IPS-20b (cell line): ENCODE results near the gene OR10A4.
A peak's percentile ranks its signal among the peaks of the same experiment; 100 is the strongest.
"Not testable (repeated sequence)": the region's sequence is repeated elsewhere in the genome, so short reads cannot be mapped to it uniquely, and the experiment has no call there.

Source experiments
- H3K27ac ChIP-seq: one replicate; pipeline ENCODE4 v1.5.1; 2013; ENCODE audit warnings: low read length
- H3K27me3 ChIP-seq: 2 replicates; pipeline ENCODE4 v1.6.1; 2013; ENCODE audit warnings: mild to moderate bottlenecking, low read length, inconsistent platforms; ENCODE audit not compliant: insufficient read depth
- H3K36me3 ChIP-seq: 2 replicates; pipeline ENCODE4 v1.6.1; 2013; ENCODE audit warnings: low read depth, mild to moderate bottlenecking, inconsistent platforms, low read length, moderate library complexity; ENCODE audit not compliant: insufficient read depth
- H3K4me1 ChIP-seq: 2 replicates; pipeline ENCODE4 v1.6.1; 2013; ENCODE audit warnings: mild to moderate bottlenecking, control low read depth, inconsistent platforms, low read length, moderate library complexity; ENCODE audit not compliant: insufficient read depth
- H3K4me3 ChIP-seq: 2 replicates; pipeline ENCODE4 v1.5.1; 2013; ENCODE audit warnings: mild to moderate bottlenecking, low read length, inconsistent platforms
- H3K9ac ChIP-seq: 2 replicates; pipeline ENCODE4 v1.6.1; 2013; ENCODE audit warnings: low read depth, mild to moderate bottlenecking, inconsistent platforms, low read length, moderate library complexity
- H3K9me3 ChIP-seq: 2 replicates; pipeline ENCODE4 v1.6.1; 2013; ENCODE audit warnings: mild to moderate bottlenecking, low read depth, low read length, inconsistent platforms; ENCODE audit not compliant: insufficient read depth

The OR10A4 gene

GRCh38 chr11:6900327-6900999 lies 24.0 kb downstream of the OR10A4 start:
- Histone ChIP-seq H3K4me1 (no peaks in the 10 kb centered on the region), H3K27ac (no peak overlapping the region), H3K9ac (no peak overlapping the region), H3K27me3 (no peaks in the 10 kb centered on the region), H3K36me3 (no peaks in the 10 kb centered on the region), H3K9me3 (peaks cover 8% of the 10 kb centered on the region), H3K4me3 (no peak overlapping the region)

DNA sequence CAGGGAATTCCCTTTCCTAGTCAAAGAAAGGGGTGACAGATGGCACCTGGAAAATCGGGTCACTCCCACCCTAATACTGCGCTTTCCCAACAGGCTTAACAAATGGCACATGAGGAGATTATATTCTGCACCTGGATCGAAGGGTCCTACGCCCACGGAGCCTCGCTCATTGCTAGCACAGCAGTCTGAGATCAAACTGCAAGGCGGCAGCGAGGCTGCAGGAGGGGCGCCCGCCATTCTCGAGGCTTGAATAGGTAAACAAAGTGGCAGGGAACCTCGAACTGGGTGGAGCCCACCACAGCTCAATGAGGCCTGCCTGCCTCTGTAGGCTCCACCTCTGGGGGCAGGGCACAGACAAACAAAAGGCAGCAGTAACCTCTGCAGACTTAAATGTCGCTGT lies 28.4 kb downstream of the OR10A4 start:
- H3K4me3 ChIP-seq, H3K27ac ChIP-seq, H3K9me3 ChIP-seq, H3K27me3 ChIP-seq, H3K36me3 ChIP-seq, H3K9ac ChIP-seq, H3K4me1 ChIP-seq: not testable (repeated sequence)

GRCh38 chr11:6911378-6911777 lies 35.0 kb downstream of the OR10A4 start:
- no peaks in the 10 kb centered on the region for H3K36me3 ChIP-seq
- H3K9me3 ChIP-seq, result no peaks in the 10 kb centered on the region
- peaks cover 5% of the 10 kb centered on the region for H3K4me1 ChIP-seq
- no peak overlapping the region for H3K27ac ChIP-seq
- H3K9ac ChIP-seq, result no peak overlapping the region
- H3K27me3 ChIP-seq, result no peaks in the 10 kb centered on the region
- H3K4me3 ChIP-seq, result no peak overlapping the region

DNA sequence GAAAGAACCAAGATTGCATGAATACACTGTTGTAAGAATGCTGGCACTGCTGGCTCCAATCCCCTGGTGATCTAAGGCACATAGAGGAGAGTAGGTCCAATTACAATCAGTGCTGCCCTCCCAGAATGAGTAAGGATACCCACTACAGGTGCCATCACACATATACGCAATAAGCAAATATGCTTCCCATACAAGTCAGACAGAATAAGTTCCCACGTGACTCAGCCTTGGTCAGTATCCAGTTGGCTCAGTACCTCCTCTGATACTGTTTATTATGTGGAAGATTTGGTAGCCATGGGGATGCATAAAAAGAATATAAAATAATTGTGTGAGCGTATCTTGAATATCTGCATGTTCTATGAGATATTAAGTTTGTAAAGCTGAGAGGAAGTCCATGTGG lies 35.5 kb downstream of the OR10A4 start:
- H3K4me3 ChIP-seq, result no peak overlapping the region
- H3K9ac ChIP-seq, result no peak overlapping the region
- no peak overlapping the region for H3K27ac ChIP-seq
- no peaks in the 10 kb centered on the region for H3K36me3 ChIP-seq
- H3K4me1 ChIP-seq, result peaks cover 5% of the 10 kb centered on the region
- H3K9me3 ChIP-seq, result no peaks in the 10 kb centered on the region
- H3K27me3 ChIP-seq, result no peaks in the 10 kb centered on the region

DNA sequence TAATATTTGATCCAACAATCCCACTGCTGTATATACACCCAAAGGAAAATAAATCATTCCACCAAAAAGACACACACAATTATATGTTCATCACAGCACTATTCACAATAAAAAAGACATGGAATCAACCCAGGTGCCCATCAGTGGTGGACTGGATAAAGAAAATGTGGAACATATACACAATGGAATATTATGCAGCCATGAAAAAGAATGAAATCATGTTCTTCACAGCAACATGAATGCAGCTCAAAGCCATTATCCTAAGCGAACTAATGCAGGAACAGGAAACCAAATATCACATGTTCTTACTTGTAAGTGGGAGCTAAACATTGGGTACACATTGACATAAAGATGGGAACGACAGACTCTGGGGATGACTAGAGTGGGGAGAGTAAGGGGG lies 43.3 kb downstream of the OR10A4 start:
- no peaks in the 10 kb centered on the region for H3K27me3 ChIP-seq
- H3K9ac ChIP-seq, result no peak overlapping the region
- H3K36me3 ChIP-seq, result no peaks in the 10 kb centered on the region
- no peak overlapping the region for H3K27ac ChIP-seq
- H3K9me3 ChIP-seq, result no peaks in the 10 kb centered on the region
- no peak overlapping the region for H3K4me3 ChIP-seq
- no peaks in the 10 kb centered on the region for H3K4me1 ChIP-seq

GRCh38 chr11:6920702-6921101 lies 44.3 kb downstream of the OR10A4 start, which contains the start of gene OR2D3:
TSS of gene OR2D3 (plus strand) at chr11:6921002. CDS start at chr11:6921002, 0 bp downstream.
- no peaks in the 10 kb centered on the region for H3K9me3 ChIP-seq
- no peak within 1 kb of the TSS for H3K4me3 ChIP-seq

DNA sequence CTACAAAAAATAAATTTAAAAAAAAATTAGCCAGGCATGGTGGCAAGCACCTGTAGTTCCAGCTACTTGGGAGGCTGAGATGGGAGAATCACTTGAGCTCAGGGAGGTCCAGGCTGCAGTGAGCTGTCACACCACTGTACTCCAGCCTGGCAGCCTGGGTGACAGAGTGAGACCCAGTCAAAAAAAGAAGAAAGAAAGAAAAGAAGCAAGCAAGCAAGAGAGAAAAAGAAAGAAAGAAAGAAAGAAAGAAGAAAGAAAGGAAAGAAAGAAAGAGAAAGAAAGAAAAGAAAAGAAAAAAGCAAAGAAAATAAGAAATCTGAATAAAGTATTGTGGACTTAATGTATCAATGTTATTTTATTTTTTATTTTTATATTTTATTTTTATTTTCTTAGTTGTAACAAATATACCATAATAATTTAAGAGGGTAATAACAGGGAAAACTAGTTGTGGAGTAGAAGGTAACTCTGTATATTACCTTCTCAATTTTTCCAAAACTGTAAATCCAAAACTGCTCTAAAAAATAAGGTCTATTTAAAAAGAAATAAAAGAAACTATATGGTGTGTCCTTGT lies 48.7 kb downstream of the OR10A4 start:
- H3K36me3 ChIP-seq, result no peaks in the 10 kb centered on the region; the same call in 1 of the 2 replicates
- H3K27me3 ChIP-seq, result peaks cover 8% of the 10 kb centered on the region
- H3K4me1 ChIP-seq, result peaks cover 27% of the 10 kb centered on the region
- H3K9me3 ChIP-seq, result no peaks in the 10 kb centered on the region
- peak overlapping the region; percentile 98; the same call in 1 of the 2 replicates for H3K4me3 ChIP-seq
- no peak overlapping the region for H3K9ac ChIP-seq
- peak overlapping the region; percentile 2 for H3K27ac ChIP-seq

More at GRCh38 chr11:6920702-6921101, 44.3 kb downstream of the OR10A4 start, which contains the start of gene OR2D3:
- Histone ChIP-seq H3K27ac (no peak within 1 kb of the TSS), H3K36me3 (no peaks in the 10 kb centered on the region), H3K27me3 (no peaks in the 10 kb centered on the region), H3K9ac (no peak within 1 kb of the TSS), H3K4me1 (peaks cover 3% of the 10 kb centered on the region; the same call in 1 of the 2 replicates)

- Histone ChIP-seq H3K9me3 (no peaks in the 10 kb centered on the region), H3K9ac (peak overlapping the region; percentile 93; the same call in 1 of the 2 replicates), H3K36me3 (no peaks in the 10 kb centered on the region; the same call in 1 of the 2 replicates), H3K4me3 (peak overlapping the region; percentile 98), H3K27ac (peak overlapping the region; percentile 2), H3K27me3 (peaks cover 8% of the 10 kb centered on the region), H3K4me1 (peaks cover 27% of the 10 kb centered on the region)
Observed at GRCh38 chr11:6925636-6926207, 49.3 kb downstream of the OR10A4 start.

GRCh38 chr11:6926208-6927029 lies 50.0 kb downstream of the OR10A4 start, which contains the start of gene ZNF215:
TSS of gene ZNF215 (plus strand) at chr11:6926426. CDS start at chr11:6932273, 5,847 bp downstream.
- peaks cover 27% of the 10 kb centered on the region for H3K4me1 ChIP-seq
- H3K9me3 ChIP-seq, result no peaks in the 10 kb centered on the region
- peaks cover 8% of the 10 kb centered on the region for H3K27me3 ChIP-seq
- peak within 1 kb of the TSS; percentile 98 for H3K4me3 ChIP-seq
- H3K27ac ChIP-seq, result peak within 1 kb of the TSS; percentile 2
- peak within 1 kb of the TSS; percentile 93 for H3K9ac ChIP-seq
- H3K36me3 ChIP-seq, result no peaks in the 10 kb centered on the region; the same call in 1 of the 2 replicates

GRCh38 chr11:6927030-6927617 lies 50.7 kb downstream of the OR10A4 start:
- peak overlapping the region; percentile 98 for H3K4me3 ChIP-seq
- H3K9ac ChIP-seq, result peak overlapping the region; percentile 93
- peaks cover 8% of the 10 kb centered on the region for H3K27me3 ChIP-seq
- peaks cover 4% of the 10 kb centered on the region; the same call in 1 of the 2 replicates for H3K36me3 ChIP-seq
- no peak overlapping the region for H3K27ac ChIP-seq
- peaks cover 27% of the 10 kb centered on the region for H3K4me1 ChIP-seq
- no peaks in the 10 kb centered on the region for H3K9me3 ChIP-seq
